Smooth muscle cell of the brain vasculature (primary cell): ENCODE data around the gene CNN3.
"Not testable (repeated sequence)": the region's sequence is repeated elsewhere in the genome, so short reads cannot be mapped to it uniquely, and the experiment has no call there.

ENCODE experiments used
- DNase-seq: peaks from one replicate; pipeline ENCODE4 v3.0.0-alpha.2; 2012; ENCODE audit warnings: low read depth, low spot score

CNN3 gene

DNA sequence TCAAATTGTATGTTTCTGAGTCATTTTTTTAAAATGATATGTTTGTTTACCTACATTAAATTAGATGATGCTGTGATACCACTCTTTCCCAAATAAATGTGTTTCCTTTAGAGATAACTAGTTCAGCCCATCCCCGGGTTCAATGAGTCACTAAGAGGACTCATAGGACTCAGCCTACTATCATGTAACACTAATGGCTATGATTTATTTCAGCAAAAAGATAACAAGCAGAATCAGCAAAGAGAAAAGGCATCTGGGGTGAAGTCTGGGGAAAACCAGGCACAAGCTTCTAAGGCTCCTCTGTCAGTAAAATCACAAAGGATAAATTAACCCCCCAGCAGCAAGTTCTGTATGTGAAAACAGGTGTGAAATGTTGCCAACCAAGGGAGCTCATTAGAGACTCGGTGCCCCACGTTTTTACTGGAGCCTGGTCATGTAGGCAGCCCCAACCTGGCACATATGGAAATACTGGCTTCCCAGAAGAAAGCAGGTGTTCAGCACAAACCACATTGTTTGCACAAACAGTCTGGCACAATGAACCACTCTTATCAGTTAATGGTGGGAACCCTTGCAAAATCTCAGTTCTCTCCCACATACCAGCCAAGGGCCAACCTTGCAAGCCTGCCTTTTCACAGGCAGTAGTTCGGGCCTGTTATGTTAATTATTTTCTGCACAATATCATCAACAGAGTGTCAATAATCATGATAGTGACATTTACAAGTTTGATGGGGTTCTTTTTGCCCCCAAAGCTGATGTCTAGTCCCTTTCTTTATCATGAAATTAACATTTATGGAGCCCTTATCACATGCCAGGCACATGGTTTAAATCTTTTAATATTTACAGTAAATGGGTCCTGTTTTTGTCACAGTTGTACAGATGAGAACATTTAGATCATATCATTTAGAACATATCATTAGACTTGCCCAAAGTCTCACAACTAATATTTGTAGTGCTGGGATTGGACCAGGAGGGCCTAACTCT, 23.1 kb upstream of the CNN3 start:
- no peak for DNase-seq

GRCh38 chr1:94947437-94947836, 20.5 kb upstream of the CNN3 start:
- no peak for DNase-seq

- no peak for DNase-seq
Observed at GRCh38 chr1:94946886-94947285, 20.0 kb upstream of the CNN3 start.

DNA sequence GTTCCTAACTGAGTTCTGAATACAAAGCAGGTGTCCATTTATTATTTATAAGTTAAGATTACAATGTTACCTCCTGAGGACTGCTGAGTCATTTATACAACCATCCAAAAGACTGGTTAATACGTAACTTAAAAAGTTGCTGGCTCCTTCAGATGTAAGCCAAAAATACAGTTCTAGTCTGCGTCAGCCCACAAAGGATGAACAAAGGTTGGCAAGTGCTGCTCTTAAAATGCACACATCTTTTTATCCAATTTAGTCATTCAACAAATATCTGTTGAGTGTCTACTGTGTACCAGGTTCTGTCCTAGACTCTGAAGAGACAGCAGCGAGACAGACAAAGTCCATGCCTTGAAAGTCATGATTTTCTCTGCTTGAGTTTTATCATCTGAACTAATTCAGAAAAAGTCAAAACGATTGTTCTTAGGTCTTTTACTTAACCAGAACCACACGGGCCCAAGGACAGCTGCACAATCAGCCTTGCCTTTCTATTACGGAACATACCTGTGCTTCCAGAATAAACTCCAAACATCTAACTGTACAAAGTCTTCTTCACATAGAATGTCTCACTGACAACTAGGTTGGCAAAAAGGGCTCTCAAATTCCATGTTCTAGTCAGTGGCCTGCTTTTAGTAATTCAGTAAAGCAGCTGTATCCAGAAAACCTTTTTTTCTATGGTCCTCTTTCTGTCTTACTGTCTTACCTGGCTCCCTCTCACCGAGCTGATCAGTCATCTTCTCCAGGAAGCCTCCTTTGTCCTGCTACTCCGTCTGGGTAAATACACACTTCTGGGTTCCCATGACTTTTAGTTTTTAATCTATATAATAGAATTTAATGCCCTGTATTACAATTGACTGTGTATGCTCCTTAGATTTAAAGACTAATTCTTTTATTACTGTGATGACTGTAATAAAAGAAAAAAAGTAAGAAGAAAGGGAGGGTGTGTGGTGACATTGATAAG, 15.5 kb upstream of the CNN3 start:
- DNase-seq: no peak

DNA sequence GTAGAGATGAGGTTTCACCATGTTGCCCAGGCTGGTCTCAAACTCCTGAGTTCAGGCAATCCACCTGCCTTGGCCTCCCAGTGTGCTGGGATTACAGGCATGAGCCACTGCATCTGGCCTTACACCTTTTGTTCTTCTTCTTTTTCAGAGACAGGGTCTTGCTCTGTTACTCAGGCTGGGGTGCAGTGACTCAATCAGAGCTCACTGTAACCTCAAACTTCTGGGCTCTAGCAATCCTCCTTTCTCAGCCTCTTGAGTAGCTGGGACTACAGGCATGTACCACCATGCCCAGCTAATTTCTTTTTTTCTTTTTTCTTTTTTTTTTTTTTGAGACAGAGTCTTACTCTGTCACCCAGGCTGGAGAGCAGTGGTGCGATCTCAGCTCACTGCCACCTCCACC, 14.6 kb upstream of the CNN3 start:
- DNase-seq: not testable (repeated sequence)

DNA sequence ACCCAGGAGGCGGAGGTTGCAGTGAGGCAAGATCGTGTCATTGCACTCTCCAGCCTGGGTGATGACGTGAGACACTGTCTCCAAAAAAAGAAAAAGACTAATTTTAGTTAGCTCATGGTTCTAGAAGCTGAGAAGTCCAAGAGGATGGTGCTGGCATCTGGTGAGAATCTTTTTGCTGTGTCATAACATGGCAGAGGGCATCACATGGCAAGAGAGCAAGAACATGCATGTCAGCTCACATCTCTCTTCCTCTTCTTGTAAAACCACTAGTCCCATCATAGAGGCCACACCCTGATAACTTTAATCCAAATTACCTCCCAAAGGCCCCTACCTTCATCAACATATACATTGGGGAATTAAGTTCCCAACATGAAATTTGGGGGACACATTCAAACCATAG, 13.8 kb upstream of the CNN3 start:
- no peak for DNase-seq

DNA sequence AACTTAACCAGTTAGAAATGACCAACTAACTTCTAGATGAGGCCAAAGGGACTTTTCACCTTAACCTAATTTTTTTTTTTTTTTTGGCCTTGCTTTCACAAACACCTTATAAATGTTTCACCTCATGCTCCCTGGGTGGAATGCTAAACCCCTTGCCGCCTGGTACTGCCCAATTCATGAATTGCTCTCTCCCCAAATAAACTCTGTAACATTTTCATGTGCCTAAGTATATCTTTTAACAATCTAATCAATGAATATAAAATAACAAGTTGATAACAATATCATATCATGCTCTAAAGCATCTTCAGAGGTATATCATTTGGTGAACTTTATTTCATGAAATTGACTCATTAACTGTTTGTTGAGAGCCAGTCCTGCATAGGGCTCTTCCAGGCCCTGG, 10.9 kb upstream of the CNN3 start:
- no peak for DNase-seq

GRCh38 chr1:94936861-94937620, 10.1 kb upstream of the CNN3 start:
- DNase-seq: no peak

DNA sequence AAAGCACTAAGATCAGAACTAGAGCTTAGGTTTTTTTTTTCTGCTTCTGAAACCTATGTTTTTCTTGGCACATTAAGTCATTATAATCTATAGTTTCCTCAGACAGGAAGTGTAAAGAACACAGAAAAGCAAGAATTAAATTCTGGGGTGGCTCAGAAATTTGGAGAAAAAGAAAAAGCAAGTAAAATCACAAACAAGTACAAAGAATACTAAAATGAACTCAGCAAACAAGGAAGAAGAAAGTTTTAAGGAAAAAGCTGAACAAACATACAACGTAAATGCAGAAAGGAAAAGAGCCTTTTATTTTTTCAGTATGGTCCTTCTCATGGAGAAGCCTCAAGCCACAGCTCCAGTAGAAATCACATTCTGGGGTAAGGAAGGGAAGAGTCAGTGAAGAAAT, 8.6 kb upstream of the CNN3 start:
- DNase-seq: no peak

DNA sequence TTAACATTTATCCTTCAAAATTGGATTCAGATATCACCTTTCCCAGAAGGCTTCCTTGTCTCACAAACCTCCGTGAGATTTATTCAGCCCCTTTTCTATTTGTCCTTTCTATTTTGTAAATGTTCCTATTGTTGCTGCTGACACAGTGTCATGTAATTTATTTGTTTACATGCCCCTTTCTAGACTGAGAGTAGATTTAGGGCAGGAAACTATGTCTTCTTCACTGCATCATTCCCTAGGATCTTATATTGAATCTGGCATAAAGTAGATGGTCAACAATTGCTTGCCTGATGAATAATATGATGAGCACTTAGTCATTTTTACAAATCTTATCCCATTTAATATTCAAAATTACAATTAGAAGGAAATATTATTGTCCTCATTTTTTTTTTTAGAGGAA, 8.1 kb upstream of the CNN3 start:
- DNase-seq: no peak

- DNase-seq: no peak
Observed at GRCh38 chr1:94934551-94934950, 7.6 kb upstream of the CNN3 start.

DNA sequence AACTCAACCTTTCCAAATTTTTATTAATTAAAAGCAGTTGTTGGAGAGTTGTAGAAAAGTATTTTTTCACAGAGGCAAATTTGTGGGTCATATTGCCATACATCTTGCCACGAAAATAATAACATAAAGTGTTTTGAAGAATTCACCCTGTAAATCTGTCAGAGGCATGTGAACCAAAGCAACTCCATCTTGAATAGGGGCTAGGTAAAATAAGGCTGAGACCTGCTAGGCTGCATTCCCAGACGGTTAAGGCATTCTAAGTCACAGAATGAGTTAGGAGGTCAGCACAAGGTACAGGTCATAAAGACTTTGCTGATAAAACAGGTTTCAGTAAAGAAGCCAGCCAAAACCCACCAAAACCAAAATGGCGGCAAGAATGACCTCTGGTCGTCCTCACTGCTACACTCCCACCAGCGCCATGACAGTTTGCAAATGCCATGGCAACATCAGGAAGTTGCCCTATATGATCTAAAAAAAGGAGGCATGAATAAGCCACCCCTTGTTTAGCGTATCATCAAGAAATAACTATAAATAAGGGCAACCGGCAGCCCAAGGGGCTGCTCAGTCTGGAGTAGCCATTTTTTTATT, 4.4 kb upstream of the CNN3 start:
- DNase-seq: no peak

- DNase-seq: no peak
Observed at GRCh38 chr1:94929351-94930217, 2.7 kb upstream of the CNN3 start.

- DNase-seq: no peak
Observed at GRCh38 chr1:94928293-94928939, 1.5 kb upstream of the CNN3 start.

DNA sequence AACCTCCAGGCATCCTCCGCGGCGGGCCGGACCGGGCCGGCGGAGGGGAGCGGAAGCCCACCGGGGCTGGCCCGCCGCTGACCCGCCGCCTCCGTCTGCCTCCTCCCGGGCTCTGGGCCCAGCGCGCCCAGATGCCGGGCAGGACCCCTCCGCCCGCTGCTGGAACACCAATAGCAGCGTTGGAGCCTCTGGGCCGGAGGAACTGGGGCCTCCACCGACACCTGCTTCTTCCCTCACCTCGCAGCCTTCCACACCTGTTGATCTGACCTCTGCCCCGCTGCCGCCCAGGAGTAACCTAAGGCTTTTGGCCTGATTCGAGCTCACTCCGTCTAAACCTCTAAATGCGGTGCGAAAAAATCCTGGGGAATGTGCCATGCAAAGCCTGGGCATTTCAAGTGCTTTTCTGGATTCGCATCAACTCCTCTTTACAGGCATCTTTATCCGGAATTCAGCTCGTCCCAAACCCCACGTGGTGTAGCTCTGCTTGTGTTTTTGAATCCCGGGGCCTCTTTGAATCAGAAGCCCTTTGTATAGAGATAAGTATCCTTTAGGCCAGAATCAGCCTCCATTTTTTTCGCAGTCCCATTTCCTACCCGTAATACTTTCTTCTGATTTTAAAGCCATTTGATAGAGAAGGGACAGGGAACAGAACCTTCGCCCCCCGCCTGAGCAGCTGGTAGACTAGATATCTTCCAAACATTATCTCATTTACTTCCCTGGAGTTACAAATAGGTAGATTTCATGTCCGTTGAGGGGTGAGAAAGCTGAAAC, 680 bp upstream of the CNN3 start:
- DNase-seq: no peak

- no peak for DNase-seq
Observed at GRCh38 chr1:94926126-94926914, 590 bp downstream of the CNN3 start.

GRCh38 chr1:94925561-94926125, 1.3 kb downstream of the CNN3 start:
- DNase-seq: peak; percentile 57

DNA sequence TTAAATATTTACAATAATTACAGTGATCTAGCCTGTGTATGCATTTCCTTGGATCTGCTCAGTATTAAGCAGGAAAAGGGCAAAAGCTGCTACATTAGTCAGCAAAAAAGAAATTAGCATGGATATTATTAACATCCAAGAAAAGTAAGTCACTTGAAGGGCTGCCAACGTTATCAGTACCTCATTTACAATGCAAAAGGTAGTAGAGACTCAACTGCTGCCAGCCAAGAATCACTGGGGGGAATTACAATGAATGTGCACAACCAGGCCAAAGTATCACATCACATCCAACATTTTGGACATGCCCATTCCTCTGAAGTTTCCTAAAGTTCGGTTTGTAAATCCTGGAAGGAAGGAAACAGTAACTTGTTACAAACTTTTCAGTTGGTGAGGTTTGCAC, 1.9 kb downstream of the CNN3 start:
- DNase-seq: no peak
